UCSD-AML1 (cell line): ENCODE measurements around the gene PPIE.

Experiments
- DNase-seq: peaks from one replicate; lab custom pipeline; 2025; ENCODE audit not compliant: unreplicated experiment; lab: John Stamatoyannopoulos, UW

The PPIE gene

DNA sequence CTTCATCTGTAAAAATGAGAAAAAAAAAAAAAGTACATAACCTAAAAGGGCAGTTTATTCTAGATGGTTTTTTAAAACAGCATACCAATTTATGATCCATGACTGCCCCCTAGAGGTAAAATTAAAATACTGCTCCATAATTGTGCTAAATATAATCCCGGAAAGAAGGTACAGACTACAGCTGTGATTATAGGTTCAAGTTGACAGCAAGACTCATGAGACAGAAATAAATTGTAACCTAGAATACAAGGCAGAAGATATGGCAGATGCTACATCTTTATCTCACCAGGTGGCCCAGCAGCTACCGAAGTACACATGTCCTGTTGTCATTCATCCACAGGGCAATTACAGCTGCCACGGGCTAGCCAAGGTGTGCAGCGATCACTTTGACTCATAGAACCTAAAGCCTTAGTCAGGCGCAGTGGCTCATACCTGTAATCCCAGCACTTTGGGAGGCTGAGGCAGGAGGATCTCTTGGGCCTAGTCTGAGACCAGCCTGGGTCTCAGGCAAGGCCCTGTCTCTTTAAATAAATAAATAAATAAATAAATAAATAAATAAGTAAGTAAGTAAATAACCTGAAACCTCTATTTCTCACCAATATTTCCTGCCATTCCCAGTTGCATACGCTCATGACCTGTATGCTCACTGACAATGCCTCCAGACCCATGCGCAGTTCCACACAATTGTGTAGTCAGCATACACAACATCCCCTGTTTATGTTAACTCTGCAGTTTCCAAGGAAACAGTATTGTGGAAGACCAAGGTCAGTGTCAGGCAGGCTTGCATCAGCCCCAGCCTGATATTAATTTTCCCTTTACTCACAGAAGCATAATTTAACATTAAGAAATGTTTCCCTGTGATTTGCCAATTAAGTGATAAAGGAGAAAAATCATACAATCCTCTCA is 18.3 kb upstream of the PPIE start:
- DNase-seq = no peak

DNA sequence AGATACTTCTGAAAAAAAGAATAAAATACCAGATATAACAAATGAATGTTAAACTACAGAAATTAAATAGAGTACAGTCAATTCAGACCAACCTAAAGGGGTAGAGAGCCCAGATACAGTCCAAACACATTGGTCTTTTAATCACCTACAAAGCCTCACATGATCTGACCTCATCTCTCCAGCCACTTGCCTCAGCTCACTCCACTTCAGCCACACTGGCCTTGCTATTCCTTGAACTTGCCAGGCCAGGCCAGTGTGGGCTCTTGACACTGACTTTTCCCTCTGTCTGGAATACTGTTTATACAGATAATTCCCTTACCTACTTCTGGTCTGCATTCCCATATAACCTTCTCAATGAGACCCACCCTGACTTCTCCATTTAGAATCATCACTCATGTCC is 17.0 kb upstream of the PPIE start:
- no peak for DNase-seq

DNA sequence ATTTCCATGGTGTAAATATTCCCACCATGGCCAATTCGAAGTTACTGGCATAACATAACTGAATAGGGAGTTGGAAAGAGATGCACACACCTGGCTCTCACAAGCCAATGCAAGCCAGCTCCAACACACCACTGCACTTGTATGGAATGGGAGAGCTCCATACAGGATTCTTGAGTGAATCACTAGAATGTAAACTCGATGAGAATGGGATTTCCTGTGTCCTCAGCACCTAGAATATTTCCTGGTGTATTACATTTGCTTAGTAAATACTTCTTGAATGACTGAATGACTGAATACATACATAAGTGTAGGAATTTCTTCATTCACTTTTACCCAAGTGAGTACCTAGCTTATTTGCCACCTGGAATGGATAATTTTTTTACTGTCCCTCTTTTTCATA is 16.2 kb upstream of the PPIE start:
- DNase-seq = no peak

DNA sequence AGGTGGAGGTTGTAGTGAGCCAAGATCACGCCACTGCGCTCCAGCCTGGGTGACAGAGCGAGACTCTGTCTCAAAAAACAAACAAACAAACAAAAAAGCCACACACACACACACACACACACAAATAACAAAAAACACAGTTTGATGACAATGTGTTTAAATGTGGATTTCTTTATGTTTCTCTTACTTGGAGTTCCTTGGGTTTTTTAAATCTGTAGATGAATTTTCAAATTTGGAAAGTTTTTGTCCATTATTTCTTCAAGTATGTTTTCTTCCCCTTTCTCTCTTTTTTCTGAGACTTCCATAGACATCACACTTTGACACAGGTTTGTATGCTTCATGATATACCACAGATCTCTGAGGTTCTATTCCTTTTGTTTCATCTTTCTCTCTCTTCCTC is 12.1 kb upstream of the PPIE start:
- DNase-seq = no peak

DNA sequence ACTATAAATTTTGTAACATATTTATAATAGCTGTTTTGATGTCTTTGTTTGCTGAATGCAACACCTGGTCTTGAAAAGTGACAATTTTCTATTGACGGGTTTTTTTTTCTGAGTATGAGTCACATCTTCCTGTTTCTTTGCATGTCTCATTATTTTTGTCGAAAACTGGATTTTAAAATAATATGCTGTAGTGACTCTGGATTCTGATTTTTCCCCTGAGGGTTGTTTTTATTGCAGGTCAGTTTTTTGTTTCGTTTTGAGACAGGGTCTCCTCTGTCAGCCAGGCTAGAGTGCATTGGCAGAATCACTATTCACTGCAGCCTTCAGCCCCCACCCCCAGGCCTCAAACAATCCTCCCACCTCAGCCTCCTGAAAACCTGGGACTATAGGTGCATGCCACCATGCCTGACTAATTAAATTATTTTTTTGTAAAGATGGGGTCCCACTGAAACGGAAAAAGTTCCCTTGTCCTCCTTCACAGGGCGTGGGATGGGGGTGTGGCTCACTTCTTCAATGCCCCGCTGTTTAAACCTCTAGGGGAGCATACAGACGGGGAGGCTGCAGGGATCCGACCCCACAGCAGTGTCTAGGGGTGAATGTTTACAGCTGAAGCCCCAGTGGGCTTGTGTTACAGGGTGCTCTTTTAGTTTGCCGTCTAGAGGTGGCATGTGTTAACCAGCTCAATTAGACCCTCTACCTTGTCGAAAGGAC is 11.3 kb upstream of the PPIE start:
- no peak for DNase-seq

DNA sequence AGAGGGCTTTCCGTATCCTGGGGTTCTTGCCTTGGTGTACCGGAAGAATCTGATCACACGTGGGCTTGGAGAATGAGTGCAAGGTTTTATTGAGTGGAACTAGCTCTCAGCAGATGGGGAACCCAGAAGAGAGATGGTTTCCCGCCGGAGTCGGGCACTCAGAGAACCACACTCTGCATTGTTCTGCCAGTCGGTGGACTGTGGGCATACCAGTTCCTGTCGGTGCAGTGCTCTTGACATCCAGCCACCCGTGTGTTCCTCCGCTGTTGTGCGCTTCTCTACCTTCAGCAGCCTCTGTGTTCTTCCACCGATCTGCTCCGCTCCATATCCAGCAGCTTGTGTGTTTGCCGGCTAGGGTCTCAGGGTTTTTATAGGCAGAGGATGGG is 10.8 kb upstream of the PPIE start:
- no peak for DNase-seq

DNA sequence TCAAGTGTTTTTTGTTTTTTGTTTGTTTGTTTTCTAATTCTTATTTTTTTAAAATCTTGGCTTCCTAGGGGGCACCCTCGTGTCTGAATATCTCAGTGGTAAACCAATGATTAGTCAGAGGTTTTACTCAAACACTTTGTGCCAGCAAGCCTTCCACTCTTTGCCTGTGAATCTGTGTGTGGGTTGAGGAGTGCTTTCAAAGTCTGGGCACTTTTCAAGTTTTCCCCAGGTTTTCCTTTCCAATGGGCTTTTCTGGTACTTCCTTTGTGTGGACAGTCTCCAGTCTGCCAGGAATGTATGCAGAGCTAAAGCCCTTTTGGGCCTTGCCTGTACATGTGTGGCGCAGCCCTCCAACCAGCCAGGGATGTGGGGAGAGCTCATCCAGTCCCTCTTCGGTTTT is 9.7 kb upstream of the PPIE start:
- no peak for DNase-seq

DNA sequence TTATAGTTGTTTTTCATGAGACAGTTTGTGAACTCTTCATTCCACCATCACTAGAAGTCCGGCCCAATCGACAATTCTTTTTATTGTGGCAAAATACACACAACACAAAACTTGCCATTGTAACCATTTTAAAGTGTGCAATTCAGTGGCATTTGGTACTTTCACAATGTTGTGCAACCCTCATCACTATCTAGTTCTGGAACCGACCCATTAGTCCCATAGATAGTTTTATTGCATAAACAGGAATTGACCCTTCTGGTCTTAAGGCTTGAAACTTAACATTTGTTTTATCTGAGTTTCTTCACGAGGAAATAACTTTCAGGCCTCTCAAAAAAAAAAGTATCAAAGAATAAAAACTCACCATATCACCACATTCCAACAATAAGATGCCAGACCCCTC is 8.8 kb upstream of the PPIE start:
- DNase-seq = no peak

DNA sequence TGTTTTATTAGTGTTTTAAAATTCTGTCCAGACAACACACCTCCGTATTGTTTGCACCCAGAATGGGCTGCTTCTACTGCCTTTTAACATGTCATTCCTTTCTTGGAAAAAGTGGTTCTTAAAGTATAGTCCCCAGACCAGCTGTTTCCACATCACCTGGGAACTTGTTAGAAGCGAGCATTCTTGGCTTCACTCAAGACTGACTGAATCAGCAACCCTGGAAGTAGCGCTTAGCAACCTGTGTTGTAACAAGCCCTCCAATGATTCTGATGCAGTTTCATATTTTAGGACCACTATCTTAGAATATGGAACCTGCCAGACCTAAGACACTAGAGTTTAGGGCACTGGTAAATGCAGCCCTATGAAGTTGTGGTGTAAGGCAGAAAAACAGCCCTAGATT is 6.0 kb upstream of the PPIE start:
- no peak for DNase-seq

DNA sequence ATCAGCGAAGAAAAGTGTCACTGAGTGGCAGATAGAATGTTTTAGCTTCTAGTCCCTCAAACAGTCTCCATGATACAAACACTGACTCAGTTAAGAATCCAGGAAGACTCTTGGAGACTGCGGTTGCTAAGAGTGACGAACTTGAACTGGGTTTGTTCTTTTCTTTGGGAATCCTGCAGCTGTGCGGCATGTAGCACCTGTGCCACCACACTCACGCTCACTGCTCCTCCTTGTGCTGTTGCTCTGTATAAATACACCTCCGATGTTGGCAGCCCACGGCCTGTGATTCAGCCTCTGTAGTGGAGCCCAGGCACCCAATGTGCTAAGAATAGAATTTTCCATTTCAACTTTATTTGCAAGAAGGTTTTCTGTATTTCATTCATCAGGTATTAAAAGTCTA is 5.5 kb upstream of the PPIE start:
- DNase-seq = no peak

DNA sequence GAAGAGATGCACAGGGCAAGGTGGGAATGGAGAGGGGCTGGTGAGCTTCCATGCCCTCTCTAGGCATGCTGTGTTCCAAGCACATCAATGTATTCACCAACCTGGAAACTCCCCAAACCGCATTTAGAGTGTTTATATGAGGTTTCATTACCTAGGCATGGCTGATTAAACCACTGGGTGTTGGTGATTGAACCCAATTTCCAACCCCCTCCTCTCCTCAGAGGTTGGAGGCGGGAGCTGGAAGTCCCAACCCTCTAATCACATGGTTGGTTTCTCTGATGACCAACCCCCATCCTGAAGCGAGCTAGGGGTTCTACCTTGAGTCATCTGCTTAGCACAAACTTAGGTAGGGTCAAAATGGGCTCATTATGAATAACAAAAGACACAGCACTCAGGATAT is 3.0 kb upstream of the PPIE start:
- DNase-seq = no peak

DNA sequence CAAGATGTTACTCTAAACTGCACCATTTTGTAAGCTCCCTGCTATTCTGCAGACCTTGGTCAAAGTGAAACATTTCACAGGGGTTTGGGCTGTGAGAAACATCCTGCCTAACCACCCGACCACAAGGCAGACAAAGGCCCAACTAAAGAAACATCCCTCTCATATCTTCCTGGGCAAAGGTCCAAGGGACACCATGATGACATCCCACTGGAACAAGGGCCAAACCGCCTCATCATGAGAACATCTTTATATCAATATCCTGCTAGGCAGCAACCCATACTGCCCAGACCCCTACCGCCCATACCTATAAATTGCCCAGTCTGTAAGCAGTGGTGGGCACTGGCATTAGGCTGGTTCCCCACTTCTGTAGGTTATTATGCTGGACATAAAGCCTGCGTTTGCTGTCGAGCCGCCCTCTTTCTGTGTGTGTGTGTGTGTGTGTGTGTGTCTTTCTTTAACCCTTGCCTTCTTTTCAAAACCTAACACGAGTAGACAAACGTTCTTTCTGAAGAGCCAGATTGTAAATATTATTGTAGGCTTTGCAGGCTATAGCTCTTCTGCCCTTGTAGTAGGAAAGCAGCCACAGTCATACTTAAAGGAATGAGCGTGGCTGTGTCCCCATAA is 1.0 kb upstream of the PPIE start:
- DNase-seq = no peak

DNA sequence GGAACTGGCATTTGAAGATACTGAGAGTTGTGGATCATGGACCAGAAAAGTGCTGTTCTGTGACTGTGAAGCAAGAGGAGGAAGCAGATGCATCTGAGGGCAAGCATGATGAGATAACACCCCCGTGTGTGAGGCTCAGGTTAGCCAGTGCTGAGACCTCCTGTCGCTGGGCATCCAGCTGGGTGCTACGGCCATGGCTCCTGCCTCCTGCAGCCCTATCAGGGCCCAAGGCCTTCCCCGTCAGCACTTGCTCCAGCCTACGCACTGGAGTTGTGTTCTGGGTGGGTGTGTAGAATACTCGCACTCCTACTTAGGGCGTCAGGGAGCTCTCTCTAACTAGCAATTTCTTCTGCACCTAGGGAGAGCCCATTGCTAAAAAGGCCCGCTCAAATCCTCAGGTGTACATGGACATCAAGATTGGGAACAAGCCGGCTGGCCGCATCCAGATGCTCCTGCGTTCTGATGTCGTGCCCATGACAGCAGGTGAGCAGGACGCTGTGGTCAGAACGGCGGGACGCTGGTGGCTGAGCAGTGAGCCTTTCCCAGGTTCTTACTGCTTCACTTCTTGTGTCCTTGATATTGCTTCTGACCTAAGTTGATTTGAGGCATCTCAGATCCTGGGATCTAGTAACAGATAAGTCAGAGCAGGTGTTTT is 6.5 kb downstream of the PPIE start:
- no peak for DNase-seq

DNA sequence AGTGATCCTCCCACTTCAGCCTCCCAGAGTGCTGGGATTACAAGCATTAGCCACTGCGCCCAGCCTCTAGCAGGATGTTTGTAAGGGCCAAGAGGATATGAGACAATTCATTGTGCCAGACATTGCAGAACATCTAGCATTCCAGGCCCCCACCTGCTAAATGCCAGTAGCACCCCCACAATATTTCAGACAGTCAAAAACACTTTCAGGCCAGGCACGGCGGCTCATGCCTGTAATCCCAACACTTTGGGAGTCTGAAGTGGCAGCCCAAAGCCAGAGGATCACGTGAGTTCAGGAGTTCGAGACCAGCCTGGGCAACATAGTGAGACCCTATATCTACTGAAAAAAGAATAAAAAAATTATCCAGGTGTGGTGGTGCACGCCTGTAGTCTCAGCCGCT is 12.9 kb downstream of the PPIE start:
- DNase-seq = no peak

DNA sequence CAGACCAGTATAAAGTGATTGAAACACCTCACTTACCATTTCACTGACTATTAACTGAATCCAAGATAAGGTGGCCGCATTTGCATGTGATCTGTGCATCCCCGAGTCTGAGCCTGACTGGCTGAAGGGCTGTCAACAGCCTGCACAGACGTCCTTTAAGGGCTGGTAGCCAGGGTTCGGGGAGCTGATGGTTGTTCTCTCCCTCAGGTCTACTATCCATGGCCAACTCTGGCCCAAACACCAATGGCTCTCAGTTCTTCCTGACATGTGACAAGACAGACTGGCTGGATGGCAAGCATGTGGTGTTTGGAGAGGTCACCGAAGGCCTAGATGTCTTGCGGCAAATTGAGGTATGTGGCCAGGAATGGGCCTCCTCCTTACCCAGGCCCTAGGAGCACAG is 14.0 kb downstream of the PPIE start:
- DNase-seq = no peak

DNA sequence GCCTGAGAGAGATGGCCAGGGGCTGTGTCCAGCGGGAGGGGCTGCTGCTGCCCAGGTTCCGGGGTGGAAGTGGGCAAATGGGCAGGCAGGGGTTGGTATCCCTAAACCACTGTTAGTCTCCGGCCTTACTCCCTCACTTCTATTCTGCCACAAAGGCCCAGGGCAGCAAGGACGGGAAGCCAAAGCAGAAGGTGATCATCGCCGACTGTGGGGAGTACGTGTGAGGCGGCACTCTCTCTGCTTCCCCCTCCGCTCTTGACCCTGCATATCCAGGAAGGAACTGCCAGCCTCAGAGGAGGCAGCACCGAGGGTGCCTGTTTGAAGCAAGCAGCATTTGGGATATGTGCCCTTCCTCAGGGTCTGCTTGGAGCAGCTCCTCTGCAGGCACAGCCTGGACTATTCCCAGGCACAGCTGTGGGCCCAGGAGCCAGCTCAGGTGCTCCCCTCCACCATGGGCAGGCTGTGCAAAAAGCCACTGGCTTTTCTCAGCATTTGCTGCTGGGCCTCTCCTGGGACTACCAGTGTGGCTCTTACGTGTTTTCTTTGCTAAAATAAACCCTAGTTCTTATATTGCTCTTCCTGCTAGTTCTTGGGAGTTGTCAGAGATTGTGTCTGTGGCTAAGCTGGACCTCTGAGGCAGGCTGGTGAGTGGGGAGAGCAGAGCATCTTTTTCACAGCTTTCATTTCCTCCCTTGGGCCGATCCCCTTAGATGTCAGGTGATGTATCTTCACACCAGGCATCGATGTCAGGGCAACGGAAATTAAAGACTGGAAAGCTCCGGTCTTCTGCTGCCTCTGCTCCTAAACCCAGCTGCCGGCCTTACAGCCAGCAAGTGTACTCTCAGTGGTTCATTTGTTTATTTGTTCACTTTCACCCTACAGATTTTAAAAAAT is 14.7 kb downstream of the PPIE start:
- DNase-seq = no peak

DNA sequence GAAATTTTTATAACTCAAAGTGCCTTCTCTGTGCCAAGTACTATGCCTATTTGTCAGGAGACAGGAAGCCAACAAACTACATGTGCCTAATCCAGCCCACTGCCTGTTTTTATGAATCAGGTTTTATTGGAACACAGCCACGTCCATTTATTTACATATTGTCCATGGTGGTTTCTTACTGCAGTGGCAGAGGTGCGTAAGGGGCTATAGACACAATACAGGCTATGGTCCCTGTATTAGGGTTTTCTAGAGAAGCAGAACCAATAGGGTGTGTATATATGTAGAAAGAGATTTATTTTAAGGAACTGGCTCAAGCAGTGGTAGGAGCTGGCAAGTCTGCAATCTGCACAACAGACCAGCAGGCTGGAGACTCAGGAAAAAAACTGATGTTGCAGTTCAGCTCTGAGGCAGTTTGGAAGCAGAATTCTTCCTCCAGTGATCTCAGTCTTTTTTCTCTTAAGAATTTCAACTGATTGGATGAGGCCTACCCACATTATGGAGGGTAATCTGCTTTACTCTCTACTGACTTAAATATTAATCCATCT is 15.4 kb downstream of the PPIE start:
- no peak for DNase-seq

DNA sequence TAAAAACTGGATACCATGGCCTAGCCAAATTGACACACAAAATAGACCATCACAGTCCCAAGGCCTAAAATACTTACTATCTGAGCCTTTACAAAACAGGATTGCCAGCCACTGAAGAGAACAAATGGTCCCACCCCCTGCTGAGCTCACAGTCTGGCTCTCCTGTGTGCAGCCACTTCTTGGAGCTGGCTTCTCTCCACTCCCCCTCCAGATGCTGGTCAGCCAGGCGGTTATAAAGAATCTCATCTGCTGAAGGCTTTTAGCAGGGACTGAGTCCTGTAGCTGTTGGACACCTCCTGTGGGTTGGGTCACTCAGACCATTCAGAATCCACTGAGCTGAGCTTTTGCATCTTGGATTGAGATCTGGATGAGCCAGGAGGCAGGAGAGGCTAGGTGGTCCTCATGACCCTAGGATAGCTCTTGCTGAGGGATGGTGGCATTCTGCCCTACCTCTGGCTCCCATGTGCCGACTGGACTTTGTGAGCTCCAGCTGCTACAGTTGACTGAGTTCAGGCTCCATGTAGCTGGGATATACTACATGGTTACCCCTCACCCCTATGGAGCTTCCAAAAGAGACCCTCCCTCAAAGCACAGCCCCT is 16.3 kb downstream of the PPIE start:
- DNase-seq = no peak

DNA sequence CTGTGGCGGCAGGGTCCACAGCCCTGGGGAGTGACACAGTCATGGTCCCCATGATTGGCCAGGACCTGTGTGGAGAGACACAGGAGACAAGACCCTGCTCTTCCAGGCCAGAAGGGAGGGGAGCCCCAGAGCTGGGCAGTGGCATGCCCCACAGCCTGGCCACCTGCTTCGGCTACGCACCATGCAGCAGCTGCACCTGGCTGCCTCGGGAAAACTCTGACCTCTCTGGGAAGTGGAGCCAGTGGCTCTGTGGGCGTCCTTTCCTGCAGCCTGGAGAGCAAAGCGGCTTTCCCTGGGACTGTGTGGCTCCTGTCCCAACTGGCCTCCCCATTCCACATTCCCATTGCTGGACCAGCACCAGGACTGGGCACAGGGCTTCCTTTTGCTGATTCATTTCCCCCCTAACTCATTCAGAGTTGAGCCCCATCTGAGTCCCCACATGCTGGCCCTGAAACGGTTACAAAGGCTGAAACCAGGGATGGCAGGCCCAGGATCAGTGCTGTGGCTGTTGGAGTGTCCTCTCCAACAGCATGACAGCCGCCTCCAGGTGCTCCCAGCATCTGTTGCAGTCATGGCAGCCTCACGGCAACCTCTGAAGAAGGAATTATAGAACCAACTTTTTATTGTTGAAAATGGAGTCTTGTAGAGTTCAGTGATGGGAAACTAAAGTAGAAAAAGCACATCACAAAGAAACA is 17.4 kb downstream of the PPIE start:
- no peak for DNase-seq
